GM18868 (cell line): ENCODE results near the gene TBX3.

Source experiments
- ATAC-seq: cut with Tn5 transposase; IDR thresholded peaks from one replicate; pipeline ENCODE4 v1.9.1; 2021; ENCODE audit warnings: mild to moderate bottlenecking, moderate library complexity; ENCODE audit not compliant: unreplicated experiment

Gene TBX3

DNA sequence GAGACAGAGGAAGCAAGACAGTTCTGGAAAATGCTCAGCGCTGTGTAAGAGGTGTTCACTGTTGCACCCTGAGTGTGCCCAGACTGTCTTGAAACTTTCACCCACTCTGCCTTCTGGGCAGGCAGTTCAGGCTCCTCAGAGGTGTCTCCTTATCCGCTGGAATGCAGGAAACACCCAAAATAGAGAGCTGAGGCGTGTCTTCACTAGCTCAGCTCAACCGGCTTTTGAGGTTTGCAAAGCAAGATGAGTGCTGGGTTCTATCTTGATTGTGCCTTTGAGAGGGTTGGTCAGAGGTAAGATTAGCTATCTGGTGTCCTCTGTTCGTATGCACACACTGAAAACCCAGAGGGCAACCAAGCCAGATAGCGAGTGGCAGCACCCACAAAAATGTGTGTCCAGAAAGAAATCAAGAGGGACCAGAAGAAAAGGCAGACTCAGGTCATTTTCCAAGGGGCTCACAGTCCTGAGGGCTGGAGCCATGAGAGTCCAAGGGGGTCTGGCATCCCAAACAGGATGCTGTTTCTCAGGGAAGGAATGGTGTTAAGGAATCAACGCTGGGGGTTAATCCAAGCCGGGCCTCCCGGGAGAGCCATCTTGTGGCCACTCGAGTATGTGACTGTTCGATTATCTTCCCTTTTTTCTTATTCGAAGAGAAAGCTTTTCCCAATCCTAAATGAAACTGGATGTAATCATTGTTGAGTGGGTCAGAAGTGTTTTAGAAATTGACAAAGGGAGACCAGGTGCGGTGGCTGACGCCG lies 47.1 kb downstream of the TBX3 start:
- ATAC-seq = no peak

GRCh38 chr12:114631242-114631641 lies 52.7 kb downstream of the TBX3 start:
- no peak for ATAC-seq

GRCh38 chr12:114628199-114628598 lies 55.8 kb downstream of the TBX3 start:
- ATAC-seq = no peak

DNA sequence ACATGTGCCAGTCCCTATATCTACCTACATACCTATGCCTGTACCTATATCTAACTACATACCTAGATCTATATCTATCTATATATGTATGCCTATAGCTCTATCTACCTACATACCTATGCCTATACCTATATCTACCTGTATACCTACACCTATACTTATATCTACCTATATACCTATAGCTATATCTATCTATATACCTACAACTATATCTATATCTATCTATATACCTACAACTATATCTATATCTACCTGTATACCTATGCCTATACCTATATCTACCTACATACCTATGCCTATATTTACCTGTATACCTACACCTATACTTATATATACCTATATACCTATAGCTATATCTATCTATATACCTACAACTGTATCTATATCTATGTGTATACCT lies 56.6 kb downstream of the TBX3 start:
- ATAC-seq = no peak

DNA sequence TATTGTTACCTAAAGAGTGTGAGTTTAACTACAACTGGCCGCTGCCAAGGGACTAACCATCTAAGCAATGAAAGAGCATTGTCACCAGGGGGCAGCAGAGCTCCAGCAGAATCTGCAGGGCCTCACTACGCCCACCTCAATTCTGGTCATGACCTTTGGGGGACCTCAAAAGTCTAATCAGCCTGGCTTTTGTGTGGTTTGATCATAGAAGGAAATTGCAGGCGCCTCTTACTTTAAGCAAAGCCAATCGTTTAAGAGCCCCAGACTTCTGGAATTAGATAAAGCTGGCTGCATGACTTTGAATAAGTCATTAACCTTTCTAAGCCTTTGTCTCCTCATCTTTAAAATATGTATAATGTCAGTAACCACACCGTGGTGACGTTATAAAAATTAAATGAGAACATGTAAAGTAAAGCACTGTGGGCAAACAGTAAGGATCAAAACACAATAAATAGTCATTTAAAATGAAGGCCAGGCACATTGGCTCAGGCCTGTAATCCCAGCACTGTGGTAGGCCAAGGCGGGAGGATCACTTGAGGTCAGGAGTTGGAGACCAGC lies 58.6 kb downstream of the TBX3 start:
- no peak for ATAC-seq

- ATAC-seq = no peak
Measured at GRCh38 chr12:114623737-114624136, 60.2 kb downstream of the TBX3 start.
